ENCODE results near the gene NCOR2. TPM values are rescaled to one million over a fixed set of nuclear protein-coding genes. Genes with fewer than 3 reads are reported as not detected.

Gene NCOR2
- total and polyA plus RNA-seq, 2 donors (not counting 1 experiment from before 2014, with no cell fraction given) = 25.9 to 144 TPM

GRCh38 chr12:124533456-124533855 is 34.0 kb downstream of the NCOR2 start:
- Histone ChIP-seq H3K4me3 (ENCODE audit: control extremely low read depth in 1 of 5, extremely low read depth in 1 of 5, insufficient read depth in 1 of 5, low read depth in 2 of 5, low read length in 4 of 5) (no peak overlapping the region), H3K4me2 (replicated peaks; ENCODE audit: low read depth, low read length, poor library complexity, severe bottlenecking) (no peak overlapping the region), H3K27me3 (replicated peaks in 1 of 4; ENCODE audit: control extremely low read depth in 1 of 4, control insufficient read depth in 3 of 4, insufficient read depth in 4 of 4, low read length in 3 of 4) (no peaks in the 10 kb centered on the region), H3K4me1 (ENCODE audit: control insufficient read depth in 2 of 2, insufficient read depth in 2 of 2, low read length in 2 of 2) (no peaks in the 10 kb centered on the region), H3K27ac (ENCODE audit: low read length in 2 of 2) (no peak overlapping the region), H4K20me1 (ENCODE audit: control insufficient read depth, insufficient read depth, low read length, poor library complexity, severe bottlenecking) (peaks cover 77% of the 10 kb centered on the region), H3K9me3 (ENCODE audit: control extremely low read depth in 1 of 3, control insufficient read depth in 2 of 3, insufficient read depth in 1 of 3, low read length in 2 of 3) (no peaks in the 10 kb centered on the region), H2AFZ (ENCODE audit: insufficient read depth, low read depth, low read length, poor library complexity, severe bottlenecking) (no peak overlapping the region), H3K79me2 (ENCODE audit: control insufficient read depth, insufficient read depth, low read length) (peaks cover 87% of the 10 kb centered on the region), H3K9ac (ENCODE audit: low read length) (no peak overlapping the region), H3K36me3 (replicated peaks in 1 of 2; ENCODE audit: control extremely low read depth in 1 of 2, control insufficient read depth in 1 of 2, extremely low read depth in 1 of 2, insufficient read depth in 2 of 2, low read length in 1 of 2) (peaks cover 0 to 6% of the 10 kb centered on the region in 2 experiments)
- WGBS (ENCODE audit: insufficient coverage) = 93% methylated on average over 13 of the region's 13 CpGs
- Mint-ChIP-seq H3K9me3 (ENCODE audit: insufficient read depth) (no peaks in the 10 kb centered on the region), H3K27me3 (no peaks in the 10 kb centered on the region), H3K4me1 (peaks cover 22% of the 10 kb centered on the region), H3K4me3 (no peak overlapping the region), H3K27ac (no peak overlapping the region)
- ATAC-seq (ENCODE audit: low read depth) (no peak), DNase-seq (no peak)
- no peak for TF ChIP-seq EZH2 (IDR thresholded peaks at IDR 0.05; ENCODE audit: borderline replicate concordance, insufficient read depth, low read depth, low read length, poor library complexity, severe bottlenecking)
- TF ChIP-seq, protein P1, sequence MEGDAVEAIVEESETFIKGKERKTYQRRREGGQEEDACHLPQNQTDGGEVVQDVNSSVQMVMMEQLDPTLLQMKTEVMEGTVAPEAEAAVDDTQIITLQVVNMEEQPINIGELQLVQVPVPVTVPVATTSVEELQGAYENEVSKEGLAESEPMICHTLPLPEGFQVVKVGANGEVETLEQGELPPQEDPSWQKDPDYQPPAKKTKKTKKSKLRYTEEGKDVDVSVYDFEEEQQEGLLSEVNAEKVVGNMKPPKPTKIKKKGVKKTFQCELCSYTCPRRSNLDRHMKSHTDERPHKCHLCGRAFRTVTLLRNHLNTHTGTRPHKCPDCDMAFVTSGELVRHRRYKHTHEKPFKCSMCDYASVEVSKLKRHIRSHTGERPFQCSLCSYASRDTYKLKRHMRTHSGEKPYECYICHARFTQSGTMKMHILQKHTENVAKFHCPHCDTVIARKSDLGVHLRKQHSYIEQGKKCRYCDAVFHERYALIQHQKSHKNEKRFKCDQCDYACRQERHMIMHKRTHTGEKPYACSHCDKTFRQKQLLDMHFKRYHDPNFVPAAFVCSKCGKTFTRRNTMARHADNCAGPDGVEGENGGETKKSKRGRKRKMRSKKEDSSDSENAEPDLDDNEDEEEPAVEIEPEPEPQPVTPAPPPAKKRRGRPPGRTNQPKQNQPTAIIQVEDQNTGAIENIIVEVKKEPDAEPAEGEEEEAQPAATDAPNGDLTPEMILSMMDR (IDR thresholded peaks at IDR 0.05) = no peak
- intact Hi-C loops (cut with micrococcal nuclease) = no loop called here
- CTCF ChIA-PET = no interaction called here
- POLR2A ChIA-PET = no interaction called here

DNA sequence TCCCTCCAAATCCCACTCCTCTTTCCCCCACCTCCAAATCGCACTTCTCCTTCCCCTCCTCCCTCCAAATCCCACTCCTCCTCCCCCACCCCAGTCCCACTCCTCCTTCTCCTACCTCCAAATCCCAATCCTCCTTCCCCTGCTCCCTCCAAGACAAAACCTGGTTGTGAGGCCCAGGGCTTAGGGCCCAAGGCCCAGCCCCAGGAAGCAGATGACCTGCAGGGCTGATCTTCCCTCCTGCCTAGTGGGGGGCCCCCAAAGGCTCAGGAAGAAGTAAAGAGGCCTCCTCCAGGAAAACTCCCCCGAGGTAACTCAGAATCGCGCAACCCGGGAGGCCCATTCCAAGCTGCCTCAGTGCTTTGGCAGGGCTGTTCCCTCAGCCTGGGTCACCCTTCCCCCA is 34.4 kb downstream of the NCOR2 start:
- H3K36me3 ChIP-seq (replicated peaks in 1 of 2; ENCODE audit: control extremely low read depth in 1 of 2, control insufficient read depth in 1 of 2, extremely low read depth in 1 of 2, insufficient read depth in 2 of 2, low read length in 1 of 2) = peaks cover 0 to 6% of the 10 kb centered on the region in 2 experiments
- ATAC-seq (ENCODE audit: low read depth) (no peak), DNase-seq (no peak)
- no peak overlapping the region for H3K9ac ChIP-seq (ENCODE audit: low read length)
- intact Hi-C loops (cut with micrococcal nuclease) = no loop called here
- peaks cover 87% of the 10 kb centered on the region for H3K79me2 ChIP-seq (ENCODE audit: control insufficient read depth, insufficient read depth, low read length)
- ChIA-PET CTCF (no interaction called here), POLR2A (no interaction called here)
- Mint-ChIP-seq H3K27me3 (no peaks in the 10 kb centered on the region), H3K4me3 (no peak overlapping the region), H3K4me1 (peaks cover 22% of the 10 kb centered on the region), H3K9me3 (ENCODE audit: insufficient read depth) (no peaks in the 10 kb centered on the region), H3K27ac (no peak overlapping the region)
- H3K27me3 ChIP-seq (replicated peaks in 1 of 4; ENCODE audit: control extremely low read depth in 1 of 4, control insufficient read depth in 3 of 4, insufficient read depth in 4 of 4, low read length in 3 of 4) = no peaks in the 10 kb centered on the region
- H2AFZ ChIP-seq (ENCODE audit: insufficient read depth, low read depth, low read length, poor library complexity, severe bottlenecking) = no peak overlapping the region
- no peak overlapping the region for H3K27ac ChIP-seq (ENCODE audit: low read length in 2 of 2)
- no peaks in the 10 kb centered on the region for H3K4me1 ChIP-seq (ENCODE audit: control insufficient read depth in 2 of 2, insufficient read depth in 2 of 2, low read length in 2 of 2)
- TF ChIP-seq, protein P1 (IDR thresholded peaks at IDR 0.05) = no peak
- TF ChIP-seq EZH2 (IDR thresholded peaks at IDR 0.05; ENCODE audit: borderline replicate concordance, insufficient read depth, low read depth, low read length, poor library complexity, severe bottlenecking) = no peak
- H3K9me3 ChIP-seq (ENCODE audit: control extremely low read depth in 1 of 3, control insufficient read depth in 2 of 3, insufficient read depth in 1 of 3, low read length in 2 of 3) = no peaks in the 10 kb centered on the region
- peaks cover 72% of the 10 kb centered on the region for H4K20me1 ChIP-seq (ENCODE audit: control insufficient read depth, insufficient read depth, low read length, poor library complexity, severe bottlenecking)
- H3K4me2 ChIP-seq (replicated peaks; ENCODE audit: low read depth, low read length, poor library complexity, severe bottlenecking) = no peak overlapping the region
- H3K4me3 ChIP-seq (ENCODE audit: control extremely low read depth in 1 of 5, extremely low read depth in 1 of 5, insufficient read depth in 1 of 5, low read depth in 2 of 5, low read length in 4 of 5) = no peak overlapping the region
- 78% methylated on average over 5 of the region's 5 CpGs for WGBS (ENCODE audit: insufficient coverage)

Data from B cell (primary cell).